NK-92 treated with Interleukin-12 subunit alpha and Interleukin-12 subunit beta, amount 100 ng/mL, for 24 hours (cell line): ENCODE results near the gene KIF2A.

Experiments used
- DNase-seq: peaks from one replicate; lab custom pipeline; 2025; lab: John Stamatoyannopoulos, UW

KIF2A gene

DNA sequence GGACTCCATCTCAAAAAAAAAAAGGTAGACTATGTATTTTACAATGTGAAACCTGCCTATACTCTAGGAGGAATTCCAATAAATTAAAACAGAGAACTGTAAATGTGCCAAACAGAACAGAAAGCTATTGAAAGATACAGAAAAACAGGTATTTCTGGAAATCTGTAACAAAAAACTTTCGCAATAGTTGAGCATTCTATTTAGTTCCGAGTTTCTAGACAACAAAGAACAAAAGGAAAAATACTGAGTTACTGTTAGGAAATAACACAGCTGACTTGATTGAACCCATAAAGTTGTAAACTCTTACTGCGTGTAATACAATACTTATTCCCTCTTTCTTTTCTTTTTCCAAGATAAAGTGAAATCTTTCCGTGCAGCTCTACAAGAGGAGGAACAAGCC is 79.1 kb downstream of the KIF2A start:
- no peak for DNase-seq

DNA sequence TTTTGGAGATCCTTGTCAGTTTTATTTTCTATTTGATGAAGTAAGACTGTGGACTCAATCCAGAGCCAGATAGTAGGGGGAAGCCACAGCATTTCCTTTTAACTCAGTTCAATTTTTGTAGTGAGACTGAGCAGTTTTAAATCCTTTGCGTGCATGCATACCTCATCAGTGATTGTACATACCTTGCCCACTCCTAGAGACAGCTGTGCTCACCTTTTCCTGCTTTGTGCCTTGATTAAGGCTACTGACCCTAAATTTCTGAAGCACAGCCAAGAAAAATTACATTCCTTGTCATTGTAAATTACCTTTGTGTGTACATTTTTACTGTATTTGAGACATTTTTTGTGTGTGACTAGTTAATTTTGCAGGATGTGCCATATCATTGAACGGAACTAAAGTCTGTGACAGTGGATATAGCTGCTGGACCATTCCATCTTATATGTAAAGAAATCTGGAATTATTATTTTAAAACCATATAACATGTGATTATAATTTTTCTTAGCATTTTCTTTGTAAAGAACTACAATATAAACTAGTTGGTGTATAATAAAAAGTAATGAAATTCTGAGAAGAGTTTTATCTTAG is 79.9 kb downstream of the KIF2A start:
- DNase-seq, result no peak

DNA sequence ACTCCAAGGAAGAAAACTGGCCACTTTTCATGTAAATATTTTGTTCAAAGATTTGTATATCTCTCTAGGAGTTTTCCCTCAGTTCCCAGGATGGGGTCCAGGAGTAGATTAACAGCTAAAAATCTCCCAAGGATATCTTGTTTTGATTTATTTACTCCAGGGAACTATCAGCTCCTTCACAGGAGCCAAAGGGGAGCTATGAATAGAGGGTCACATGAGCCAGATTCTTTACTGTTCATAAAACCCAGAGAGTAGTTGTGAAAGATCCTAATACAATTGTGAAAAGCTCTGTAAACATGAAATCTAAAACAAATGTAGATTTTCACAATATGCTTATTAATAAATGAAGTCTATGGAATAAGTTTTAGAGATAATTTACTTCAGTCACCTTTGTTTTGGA is 80.8 kb downstream of the KIF2A start:
- DNase-seq, result no peak

DNA sequence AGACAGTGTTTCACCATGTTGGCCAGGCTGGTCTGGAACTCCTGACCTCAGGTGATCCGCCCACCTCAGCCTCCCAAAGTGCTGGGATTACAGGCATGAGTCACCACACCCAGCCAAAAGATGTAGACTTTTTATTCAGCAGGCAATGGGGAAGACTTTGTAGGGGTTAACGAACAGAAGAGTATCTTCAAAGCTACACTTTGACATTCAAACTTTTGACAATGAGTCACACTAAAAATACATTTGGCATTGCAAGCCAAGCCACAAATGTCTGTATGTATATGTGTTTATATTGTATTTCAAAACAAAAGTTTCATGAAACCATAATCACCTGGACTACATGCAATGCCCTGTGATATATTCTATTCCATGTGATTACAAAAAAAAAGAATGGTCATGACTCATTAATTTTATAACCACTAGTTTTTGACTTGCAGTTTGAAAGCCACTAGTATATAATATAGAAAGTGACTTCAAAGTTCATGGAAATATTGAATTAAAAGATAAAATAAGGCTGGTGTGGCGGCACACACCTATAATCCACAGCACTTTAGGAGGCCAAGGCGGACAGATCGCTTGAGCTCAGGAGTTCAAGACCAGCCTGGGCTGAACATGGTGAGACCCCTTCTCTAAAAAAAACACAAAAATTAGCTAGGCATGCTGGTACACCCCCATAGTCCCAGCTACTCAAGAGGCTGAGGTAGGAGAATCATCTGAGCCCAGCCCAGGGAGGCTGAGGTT is 89.4 kb downstream of the KIF2A start:
- no peak for DNase-seq

DNA sequence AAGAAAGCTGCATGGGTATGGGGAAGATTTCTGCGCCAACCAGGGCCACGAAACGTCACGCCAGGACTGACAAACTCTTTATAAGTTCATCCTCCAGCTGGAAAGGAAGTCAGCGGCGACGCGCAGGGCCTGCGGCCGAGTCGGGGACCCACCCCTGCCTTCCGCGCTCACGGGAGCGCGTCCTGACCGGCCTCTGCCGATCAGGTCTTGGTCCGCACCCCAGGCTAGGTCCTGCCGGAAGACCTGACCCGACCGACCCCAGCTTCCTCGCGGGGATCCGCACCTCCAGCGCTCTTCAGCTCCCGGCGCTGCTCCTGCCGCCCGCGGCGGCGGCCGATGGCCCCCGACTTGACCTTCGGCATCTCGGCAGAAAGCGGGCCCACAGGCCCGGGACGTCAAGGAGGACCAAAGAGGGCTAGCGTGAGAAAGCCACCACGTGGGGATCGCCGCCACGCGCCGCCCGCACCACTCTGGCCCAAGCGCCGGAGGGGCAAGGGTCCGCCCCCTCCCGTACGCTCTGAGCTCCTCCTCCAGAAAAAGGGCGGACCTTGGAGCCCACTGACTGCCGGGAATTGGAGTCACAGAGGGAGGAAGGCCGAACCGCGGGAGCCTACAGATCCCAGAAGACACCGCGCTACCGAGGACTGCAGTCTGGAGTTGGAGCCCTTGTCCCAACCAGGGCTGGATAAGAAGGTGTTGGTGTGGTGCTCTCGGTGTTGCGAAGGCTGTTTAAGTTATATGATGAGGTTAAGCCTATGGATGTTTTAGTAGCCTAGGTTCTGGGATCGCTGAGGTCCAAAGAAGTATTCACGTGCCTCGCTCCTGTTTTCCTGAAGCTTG is 97.6 kb downstream of the KIF2A start, which contains the start of gene DIMT1:
DIMT1 (minus strand) TSS at position 495 of the 840 bp plus-strand sequence; CDS start at position 362, 133 bp downstream.
- DNase-seq, result peak; percentile 95

DNA sequence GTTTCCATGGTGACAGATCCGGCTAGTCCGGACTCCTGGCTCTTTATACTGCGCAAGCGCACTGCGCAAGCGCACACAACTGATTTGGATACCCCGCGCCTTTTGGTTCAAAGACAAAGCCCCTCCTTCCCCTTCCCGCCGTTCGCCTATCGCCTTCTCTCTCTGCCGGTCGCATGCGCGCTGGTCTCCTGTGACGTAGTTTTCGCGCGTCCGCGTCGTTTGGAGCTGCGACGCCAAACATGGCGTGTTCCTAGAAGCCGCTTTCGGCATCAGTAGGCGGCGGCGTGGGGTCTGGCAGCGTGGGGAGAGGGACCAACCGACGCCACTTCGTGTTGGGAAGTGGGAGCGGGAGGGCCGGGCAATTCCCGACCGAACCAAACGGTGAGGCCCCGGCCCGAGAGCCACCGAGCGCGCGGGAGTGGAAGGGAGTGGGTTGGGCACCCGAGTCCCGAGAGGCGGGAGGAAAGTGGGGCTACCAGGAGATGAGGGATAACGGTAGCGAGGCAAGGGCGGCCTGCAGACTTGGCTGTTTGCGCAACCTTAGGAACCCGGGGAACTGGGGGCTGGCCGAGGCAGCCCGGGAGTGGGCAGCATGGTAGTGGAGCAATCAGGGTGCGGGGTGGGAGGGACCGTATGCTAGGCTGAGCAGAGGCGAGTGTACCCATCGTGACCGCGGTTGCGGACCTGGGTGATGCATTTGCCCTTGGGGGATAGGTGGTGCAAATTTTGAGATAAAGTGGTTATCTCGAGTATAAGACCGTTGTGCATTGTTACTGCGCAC is 106.7 kb downstream of the KIF2A start, which contains the start of gene IPO11:
IPO11 (plus strand) TSS at position 215 of the 781 bp plus-strand sequence. CDS start 24,517 bp downstream, outside the sequence.
- peak; percentile 98 for DNase-seq

DNA sequence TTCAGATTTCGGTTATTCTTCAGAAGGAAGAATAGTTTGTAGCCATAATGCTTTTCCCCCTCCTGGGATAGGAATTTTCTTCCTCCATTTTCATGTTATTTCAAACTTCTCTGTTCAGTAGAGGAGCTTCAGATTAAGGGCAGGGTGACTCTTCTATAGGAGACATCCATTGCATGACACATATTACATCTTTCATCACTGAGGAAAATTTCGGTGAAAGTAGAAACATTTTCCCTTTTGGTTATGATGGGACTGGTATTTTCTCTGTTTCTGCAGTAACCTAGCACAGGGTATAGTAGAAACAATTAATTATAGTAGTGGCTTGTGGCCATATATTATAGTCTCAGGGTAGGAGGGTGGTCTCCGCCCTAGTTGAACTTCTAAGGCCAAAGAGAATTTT is 107.7 kb downstream of the KIF2A start:
- no peak for DNase-seq

DNA sequence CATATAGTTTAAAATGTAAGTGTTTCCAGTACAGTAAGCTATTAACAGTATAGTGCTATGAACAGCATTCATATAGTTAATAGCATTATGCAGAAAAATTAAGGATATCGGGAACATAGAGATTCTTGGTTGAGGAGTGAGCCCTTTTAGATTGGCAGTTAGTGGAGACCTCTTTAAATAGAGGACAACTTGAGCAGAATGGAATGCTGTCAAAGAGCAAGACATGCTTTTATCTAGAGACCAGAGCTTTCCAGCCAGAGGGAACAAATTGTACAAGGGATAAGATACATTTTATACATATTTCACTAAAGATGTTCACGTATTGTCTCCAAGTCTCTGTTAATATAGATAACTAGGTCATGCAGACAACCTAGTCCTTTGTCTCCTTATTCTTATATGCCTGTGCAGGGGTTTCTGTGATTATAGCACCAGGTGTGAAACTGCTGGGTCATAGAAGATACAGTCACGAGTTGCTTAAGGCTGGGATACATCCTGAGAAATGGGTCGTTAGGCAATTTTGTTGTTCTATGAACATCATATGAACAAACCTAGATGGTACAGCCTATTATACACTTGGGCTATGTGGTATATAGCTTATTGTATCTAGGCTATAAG is 112.6 kb downstream of the KIF2A start:
- no peak for DNase-seq

DNA sequence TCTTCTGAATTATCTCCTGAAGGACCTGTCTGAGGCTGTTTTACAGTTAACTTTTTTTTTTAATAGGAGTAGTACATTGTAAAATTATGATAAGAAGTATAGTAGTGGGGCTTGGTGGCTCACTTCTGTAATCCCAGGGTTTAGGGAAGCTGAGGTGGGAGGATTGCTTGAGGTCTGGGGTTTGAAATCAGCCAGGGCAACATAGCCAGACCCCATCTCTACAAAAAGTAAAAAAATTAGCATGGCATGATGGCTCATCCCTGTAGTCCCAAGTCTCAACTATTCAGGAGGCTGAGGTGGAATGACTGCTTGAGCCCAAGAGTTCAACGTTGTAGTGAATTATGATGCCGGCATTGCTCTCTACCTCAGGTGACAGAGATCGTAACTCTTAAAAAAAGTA is 113.6 kb downstream of the KIF2A start:
- no peak for DNase-seq

DNA sequence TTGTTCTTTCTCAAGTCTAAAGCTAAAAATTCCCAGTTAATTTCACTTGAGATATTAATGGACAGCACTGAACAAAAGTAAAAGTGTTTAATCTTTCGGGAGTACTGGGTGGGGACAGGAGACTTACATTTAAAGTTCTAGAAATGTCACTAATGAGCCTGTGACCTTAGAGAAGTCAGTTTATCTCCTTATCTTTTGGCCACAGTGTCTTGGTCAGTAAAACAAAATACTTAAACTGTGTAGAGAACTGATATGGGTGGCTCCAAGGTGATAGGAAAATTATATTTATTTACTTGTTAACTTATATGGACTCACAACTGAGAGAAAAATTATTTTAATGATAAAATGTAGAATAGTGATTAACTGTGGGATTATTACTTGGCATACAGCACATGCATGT is 115.4 kb downstream of the KIF2A start:
- DNase-seq, result no peak

DNA sequence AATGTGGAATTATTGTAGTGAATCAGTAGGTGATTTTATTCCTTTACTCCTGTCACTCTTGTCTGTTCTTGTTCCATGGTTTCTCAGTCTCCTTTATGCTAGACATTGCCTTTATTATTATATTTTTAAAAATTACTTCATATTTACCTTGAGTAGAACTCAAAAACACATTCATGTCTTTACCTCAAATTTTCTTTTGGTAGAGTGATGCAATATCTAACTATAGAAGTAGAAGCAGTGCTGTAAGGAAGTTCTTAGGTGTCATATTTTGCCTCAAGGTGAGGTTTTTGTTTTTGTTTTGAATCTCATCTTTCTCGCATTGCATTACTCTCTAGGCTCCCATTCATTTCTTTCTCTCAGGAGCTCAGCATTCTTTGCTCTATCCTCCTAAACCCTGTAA is 118.8 kb downstream of the KIF2A start:
- DNase-seq, result no peak

DNA sequence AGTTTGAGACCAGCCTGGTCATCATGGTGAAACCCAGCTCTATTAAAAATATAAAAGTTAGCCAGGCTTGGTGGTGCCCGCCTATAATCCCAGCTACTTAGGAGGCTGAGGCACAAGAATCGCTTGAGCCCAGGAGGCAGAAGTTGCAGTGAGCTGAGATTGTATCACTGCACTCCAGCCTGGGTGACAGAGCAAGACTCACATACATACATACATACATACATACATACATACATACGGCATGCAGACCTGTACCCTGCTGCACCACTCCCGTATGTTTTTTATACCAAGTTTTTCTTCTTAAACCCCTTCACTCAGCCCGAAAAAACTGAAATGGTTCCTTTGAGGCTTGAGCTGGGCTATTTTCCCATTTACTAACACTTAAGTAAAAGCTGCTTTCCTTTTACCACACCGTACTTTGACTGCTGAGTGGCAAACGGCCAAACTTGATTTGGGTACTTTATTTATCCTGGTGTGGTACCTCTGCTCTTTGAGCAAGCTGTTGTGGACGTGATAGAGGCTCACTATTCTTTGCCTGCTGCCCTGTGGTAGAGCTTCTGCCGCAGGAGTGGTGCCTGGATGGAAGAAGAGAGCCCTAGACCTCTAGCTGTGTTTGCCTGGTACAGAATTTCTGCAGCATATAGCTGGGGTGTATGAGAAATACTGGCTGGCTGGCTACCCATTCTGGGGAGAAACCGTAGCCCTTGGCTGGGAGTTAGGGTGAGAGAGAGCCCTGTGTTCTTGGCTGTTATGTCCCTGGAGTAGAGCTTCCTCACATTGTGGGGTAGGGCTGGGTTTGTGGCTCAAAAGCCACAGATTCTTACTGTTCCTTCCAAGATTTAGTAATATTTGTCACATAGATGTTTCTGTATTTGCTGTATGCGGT is 126.0 kb downstream of the KIF2A start:
- DNase-seq, result no peak

DNA sequence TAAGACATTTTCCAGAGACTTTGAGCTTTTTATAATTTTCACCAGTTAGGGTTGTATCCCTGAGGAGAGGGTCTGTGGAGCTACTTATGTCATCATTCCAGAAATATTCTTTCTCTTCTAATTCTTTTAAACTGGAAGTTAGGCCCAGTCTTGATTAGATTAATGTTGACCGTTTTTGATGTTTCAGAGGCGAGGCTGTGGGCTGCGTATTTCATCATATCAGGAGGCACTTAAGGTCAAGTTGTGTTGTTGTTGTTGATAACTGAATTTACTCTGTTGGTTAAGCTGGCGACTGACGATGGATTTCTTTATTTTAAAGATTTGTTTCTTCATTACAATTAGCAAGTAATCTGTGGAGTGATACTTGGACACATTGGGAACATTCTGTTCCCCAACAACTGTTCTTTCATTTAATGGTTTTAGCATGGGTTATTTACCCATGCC is 126.6 kb downstream of the KIF2A start:
- no peak for DNase-seq
